DOHH2 (cell line): ENCODE results near the gene IQSEC1.

ENCODE experiments used
- H3F3A ChIP-seq: fragments of 200-600 bp; sonication (generic), shearing (Covaris generic); 2 replicates; pipeline ENCODE4 v1.6.0; 2016; ENCODE audit warnings: antibody characterized with exemption, mild to moderate bottlenecking; ENCODE audit not compliant: control insufficient read depth, insufficient read depth
- H3K27ac ChIP-seq: fragments of 200-600 bp; sonication (generic); 2 replicates; pipeline ENCODE4 v1.5.1; 2014; ENCODE audit warnings: low read depth, mild to moderate bottlenecking, low read length, moderate library complexity
- H3K27me3 ChIP-seq: fragments of 200-600 bp; sonication (generic); 2 replicates; pipeline ENCODE4 v1.6.1; 2014; ENCODE audit warnings: mild to moderate bottlenecking, low read length, mixed read lengths; ENCODE audit not compliant: control insufficient read depth
- H3K36me3 ChIP-seq: fragments of 200-600 bp; sonication (generic); 2 replicates; pipeline ENCODE4 v1.6.1; 2014; ENCODE audit warnings: mild to moderate bottlenecking, low read length, moderate library complexity, mixed read lengths; ENCODE audit not compliant: control insufficient read depth
- H3K4me1 ChIP-seq: fragments of 200-600 bp; sonication (generic); 2 replicates; pipeline ENCODE4 v1.6.1; 2014; ENCODE audit warnings: mild to moderate bottlenecking, low read length, mixed read lengths; ENCODE audit not compliant: control insufficient read depth
- H3K4me2 ChIP-seq: fragments of 200-600 bp; sonication (generic); 2 replicates; pipeline ENCODE4 v1.6.0; 2014; ENCODE audit warnings: mild to moderate bottlenecking, low read length, moderate library complexity
- H3K4me3 ChIP-seq: fragments of 200-600 bp; sonication (generic); 2 replicates; pipeline ENCODE4 v1.5.1; 2014; ENCODE audit warnings: mild to moderate bottlenecking, low read length, mixed read lengths
- H3K79me2 ChIP-seq: fragments of 200-600 bp; sonication (generic); 2 replicates; pipeline ENCODE4 v1.6.1; 2014; ENCODE audit warnings: mild to moderate bottlenecking, low read length, mixed read lengths; ENCODE audit not compliant: control insufficient read depth
- H3K9me2 ChIP-seq: fragments of 200-600 bp; sonication (generic); replicated peaks from 2 replicates; pipeline ENCODE4 v1.6.1; 2014; ENCODE audit warnings: mild to moderate bottlenecking, low read length, mixed read lengths; ENCODE audit not compliant: control insufficient read depth
- H3K9me3 ChIP-seq: fragments of 200-600 bp; sonication (generic); 2 replicates; pipeline ENCODE4 v1.6.1; 2014; ENCODE audit warnings: antibody characterized with exemption, low read length, mixed read lengths; ENCODE audit not compliant: control insufficient read depth, insufficient read depth
- H4K20me1 ChIP-seq: fragments of 200-600 bp; sonication (generic); 2 replicates; pipeline ENCODE4 v1.6.0; 2014; ENCODE audit warnings: low read depth, mild to moderate bottlenecking, antibody characterized with exemption, low read length, moderate library complexity; ENCODE audit not compliant: control insufficient read depth, insufficient read depth
- EZH2phosphoT487 ChIP-seq: fragments of 200-600 bp; sonication (generic); IDR thresholded peaks from 2 replicates; pipeline ENCODE4 v1.6.1; 2017; ENCODE audit warnings: borderline replicate concordance, mild to moderate bottlenecking, antibody characterized with exemption, low read length, moderate library complexity, mixed read lengths
- TF ChIP-seq, protein P1 (sequence below): fragments of 200-600 bp; sonication (generic); IDR thresholded peaks from one replicate; pipeline ENCODE4 v1.5.1; 2014; ENCODE audit warnings: antibody characterized with exemption, mild to moderate bottlenecking, low read depth, low read length; ENCODE audit not compliant: poor library complexity, severe bottlenecking

Gene IQSEC1

DNA sequence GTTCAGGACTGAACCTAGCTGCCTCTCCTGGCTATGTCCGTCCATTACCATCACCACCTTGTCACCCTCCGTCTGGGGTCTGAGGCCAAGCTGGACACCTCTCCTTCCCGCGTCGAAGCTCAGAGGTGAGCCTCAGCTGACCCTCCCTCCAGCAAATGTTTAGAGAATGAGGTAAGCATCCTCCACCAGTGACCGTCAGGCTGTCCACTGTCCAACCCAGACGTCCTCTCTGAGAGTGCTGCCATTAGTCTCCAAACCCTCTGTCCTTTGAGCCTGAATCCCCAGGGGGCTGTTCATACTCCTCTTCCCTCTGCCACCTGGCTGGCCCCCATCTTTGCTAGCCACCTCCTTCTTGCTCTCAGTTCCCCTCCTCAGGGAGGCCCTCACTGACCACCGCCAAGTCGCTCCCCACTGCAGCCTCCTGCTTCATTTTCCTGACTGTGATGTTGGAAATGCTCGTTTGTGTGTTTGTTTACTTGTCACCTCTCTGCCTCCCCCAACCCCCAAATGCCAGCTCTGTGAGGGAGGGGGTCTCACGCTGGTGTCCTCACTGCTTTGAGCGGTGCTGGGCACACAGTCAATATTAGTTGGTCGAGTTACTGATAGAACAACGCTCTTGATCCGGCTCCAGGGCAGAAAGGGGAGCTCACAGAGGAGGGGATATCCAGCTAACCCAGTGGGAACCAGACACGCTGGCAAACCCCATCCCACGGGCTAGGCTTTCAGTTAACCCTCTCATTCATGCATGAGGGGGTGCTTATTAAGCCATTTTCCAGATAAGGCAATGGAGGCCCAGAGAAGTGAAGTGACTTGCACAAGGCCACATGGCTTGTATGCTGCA is 64.9 kb downstream of the IQSEC1 start:
- Histone ChIP-seq H3K4me2 (peak overlapping the region; percentile 88), H3K79me2 (no peaks in the 10 kb centered on the region), H3K9me2 (no peaks in the 10 kb centered on the region), H4K20me1 (no peaks in the 10 kb centered on the region), H3K27ac (peak overlapping the region; percentile 42; the same call in 1 of the 2 replicates), H3K27me3 (no peaks in the 10 kb centered on the region), H3K4me1 (peaks cover 97% of the 10 kb centered on the region), H3K9me3 (no peaks in the 10 kb centered on the region), H3F3A (peaks cover 21% of the 10 kb centered on the region), H3K36me3 (no peaks in the 10 kb centered on the region; the same call in 1 of the 2 replicates), H3K4me3 (peak overlapping the region; percentile 46)
- TF ChIP-seq, protein P1, sequence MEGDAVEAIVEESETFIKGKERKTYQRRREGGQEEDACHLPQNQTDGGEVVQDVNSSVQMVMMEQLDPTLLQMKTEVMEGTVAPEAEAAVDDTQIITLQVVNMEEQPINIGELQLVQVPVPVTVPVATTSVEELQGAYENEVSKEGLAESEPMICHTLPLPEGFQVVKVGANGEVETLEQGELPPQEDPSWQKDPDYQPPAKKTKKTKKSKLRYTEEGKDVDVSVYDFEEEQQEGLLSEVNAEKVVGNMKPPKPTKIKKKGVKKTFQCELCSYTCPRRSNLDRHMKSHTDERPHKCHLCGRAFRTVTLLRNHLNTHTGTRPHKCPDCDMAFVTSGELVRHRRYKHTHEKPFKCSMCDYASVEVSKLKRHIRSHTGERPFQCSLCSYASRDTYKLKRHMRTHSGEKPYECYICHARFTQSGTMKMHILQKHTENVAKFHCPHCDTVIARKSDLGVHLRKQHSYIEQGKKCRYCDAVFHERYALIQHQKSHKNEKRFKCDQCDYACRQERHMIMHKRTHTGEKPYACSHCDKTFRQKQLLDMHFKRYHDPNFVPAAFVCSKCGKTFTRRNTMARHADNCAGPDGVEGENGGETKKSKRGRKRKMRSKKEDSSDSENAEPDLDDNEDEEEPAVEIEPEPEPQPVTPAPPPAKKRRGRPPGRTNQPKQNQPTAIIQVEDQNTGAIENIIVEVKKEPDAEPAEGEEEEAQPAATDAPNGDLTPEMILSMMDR = no peak
- no peak for TF ChIP-seq EZH2phosphoT487

- no peaks in the 10 kb centered on the region for H3K79me2 ChIP-seq
- H3K4me1 ChIP-seq = peaks cover 98% of the 10 kb centered on the region
- TF ChIP-seq, protein P1 = no peak
- no peak for TF ChIP-seq EZH2phosphoT487
- no peak overlapping the region for H3K4me3 ChIP-seq
- no peak overlapping the region for H3K4me2 ChIP-seq
- H3K27me3 ChIP-seq = no peaks in the 10 kb centered on the region
- H4K20me1 ChIP-seq = no peaks in the 10 kb centered on the region
- H3K9me2 ChIP-seq = no peaks in the 10 kb centered on the region
- peaks cover 25% of the 10 kb centered on the region for H3F3A ChIP-seq
- no peaks in the 10 kb centered on the region for H3K9me3 ChIP-seq
- no peak overlapping the region for H3K27ac ChIP-seq
- H3K36me3 ChIP-seq = no peaks in the 10 kb centered on the region; the same call in 1 of the 2 replicates
Measured at GRCh38 chr3:13007251-13007941, 65.8 kb downstream of the IQSEC1 start.

DNA sequence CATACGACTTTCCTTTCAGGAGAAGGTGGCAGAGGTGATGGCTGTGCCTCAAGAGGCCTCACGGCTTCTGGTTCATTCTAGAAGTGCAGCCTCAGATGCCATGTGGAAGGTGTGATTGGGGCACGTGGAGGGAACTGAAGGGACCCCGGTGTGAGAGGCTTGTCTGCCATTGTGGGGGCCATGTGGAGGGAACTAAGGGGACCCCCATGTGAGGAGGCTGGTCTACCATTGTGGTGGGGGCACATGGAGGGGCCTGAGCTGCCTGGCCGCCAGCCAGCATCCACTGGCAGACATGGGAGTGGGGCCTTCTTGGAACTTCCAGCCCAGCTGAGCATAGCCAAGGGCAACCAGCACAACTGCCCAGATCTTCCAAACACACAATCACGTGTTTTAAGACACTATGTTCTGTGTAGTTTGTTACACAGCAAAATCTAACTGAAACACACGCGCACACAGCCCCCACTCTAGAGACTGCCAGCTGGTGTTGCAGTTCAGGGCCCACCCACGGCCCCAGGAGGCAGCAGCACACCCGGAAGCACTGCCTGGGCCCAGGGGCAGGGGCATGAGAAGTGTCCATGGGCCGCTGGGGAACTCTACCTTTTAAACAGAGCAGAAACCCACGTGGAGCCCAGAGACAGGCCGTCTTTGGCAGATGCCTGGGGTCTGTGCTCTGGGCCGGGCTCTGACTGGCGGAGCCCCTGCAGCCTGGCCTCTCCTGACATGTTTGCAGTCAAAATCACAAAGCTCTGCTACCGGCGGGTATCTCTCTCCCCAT is 66.8 kb downstream of the IQSEC1 start:
- Histone ChIP-seq H3K27ac (no peak overlapping the region), H3K4me1 (peaks cover 98% of the 10 kb centered on the region), H4K20me1 (no peaks in the 10 kb centered on the region), H3K9me3 (no peaks in the 10 kb centered on the region), H3K4me3 (no peak overlapping the region), H3F3A (peaks cover 25% of the 10 kb centered on the region), H3K36me3 (no peaks in the 10 kb centered on the region), H3K9me2 (no peaks in the 10 kb centered on the region), H3K4me2 (no peak overlapping the region), H3K27me3 (no peaks in the 10 kb centered on the region), H3K79me2 (no peaks in the 10 kb centered on the region)
- TF ChIP-seq, protein P1 = no peak
- TF ChIP-seq EZH2phosphoT487 = no peak
